Prostate gland (tissue), 2 donors: ENCODE results near the gene IL7R. TPM values are rescaled to one million over a fixed set of nuclear protein-coding genes. Genes with fewer than 3 reads are reported as not detected.

Source experiments
- DNase-seq: peaks from one replicate; pipeline ENCODE4 v3.0.0-alpha.2; 2019; ENCODE audit warnings: low spot score
- H3K27ac ChIP-seq, 2 donors: fragments of 200-600 bp; sonication (generic); 2 replicates each; pipeline ENCODE4 v1.5.1; 2017 to 2019
- H3K27me3 ChIP-seq: fragments of 200-600 bp; sonication (generic); replicated peaks from 2 replicates; pipeline ENCODE4 v1.5.1; 2019; ENCODE audit not compliant: insufficient read depth
- H3K36me3 ChIP-seq, 2 donors: fragments of 200-600 bp; sonication (generic); 1 replicate in 1 of 2; 2 replicates in 1 of 2; pipeline versions ENCODE4 v1.5.1 to v1.8.1; 2017 to 2019
- H3K4me1 ChIP-seq: fragments of 200-600 bp; sonication (generic); replicated peaks from 2 replicates; pipeline ENCODE4 v1.5.1; 2019
- H3K4me3 ChIP-seq, 2 donors: fragments of 200-600 bp; sonication (generic); 2 replicates each; pipeline ENCODE4 v1.5.1; 2017 to 2019
- H3K9me3 ChIP-seq: fragments of 200-600 bp; sonication (generic); 2 replicates; pipeline ENCODE4 v1.5.1; 2017
- CTCF ChIP-seq, 4 experiments: fragments of 200-600 bp in 2 of 4; fragments of 450-650 bp in 2 of 4; sonication (generic) in 2 of 4; IDR thresholded peaks; 1 replicate in 3 of 4; 2 replicates in 1 of 4; pipeline ENCODE4 v1.5.1; 2016 to 2019; ENCODE audit warnings: antibody characterized with exemption in 4 of 4, mild to moderate bottlenecking in 2 of 4, moderate library complexity in 2 of 4
- POLR2A ChIP-seq: fragments of 450-650 bp; IDR thresholded peaks from one replicate; pipeline ENCODE4 v1.6.1; 2016; ENCODE audit warnings: antibody characterized with exemption, mild to moderate bottlenecking
- POLR2AphosphoS5 ChIP-seq: sonication (generic); formaldehyde crosslinking; IDR thresholded peaks from one replicate; pipeline ENCODE4 v1.6.1; 2017; ENCODE audit warnings: antibody characterized with exemption
- WGBS: methylation state at CpG from one replicate; pipeline ENCODE4 v1.1.5; 2018; 5-methylcytosine and 5-hydroxymethylcytosine counted together
- intact Hi-C: fragments of 100-400 bp; cut with DNase I; formaldehyde crosslinking; loops from one replicate; pipeline ENCODE4 v1.14.2; 2022
- total RNA-seq, 2 donors: library from RNA; depleted of rRNA; stranded (reverse); fragments of >200 nt; gene quantifications; one replicate each; pipeline ENCODE4 v1.1.0, GENCODE V29; 2016

The IL7R gene
- total RNA-seq, 2 donors from 2014 or later = 7.8 to 13.5 TPM

GRCh38 chr5:35822511-35822910 lies 34.2 kb upstream of the IL7R start:
- TF ChIP-seq POLR2A (no peak), POLR2AphosphoS5 (no peak)
- WGBS = 89% methylated on average over 8 of the region's 8 CpGs
- no peak overlapping the region for H3K27ac ChIP-seq
- DNase-seq = no peak
- no peaks in the 10 kb centered on the region for H3K4me1 ChIP-seq
- no peak overlapping the region for H3K4me3 ChIP-seq
- H3K9me3 ChIP-seq = no peaks in the 10 kb centered on the region
- intact Hi-C loops = no loop called here
- no peaks in the 10 kb centered on the region for H3K36me3 ChIP-seq
- H3K27me3 ChIP-seq = no peaks in the 10 kb centered on the region

- intact Hi-C loops = no loop called here
- Histone ChIP-seq H3K27ac (no peak overlapping the region), H3K27me3 (no peaks in the 10 kb centered on the region), H3K9me3 (no peaks in the 10 kb centered on the region), H3K36me3 (no peaks in the 10 kb centered on the region), H3K4me3 (no peak overlapping the region), H3K4me1 (no peaks in the 10 kb centered on the region)
- TF ChIP-seq POLR2A (no peak), CTCF (IDR thresholded peaks at IDR 0.05) (no peak), POLR2AphosphoS5 (no peak)
- no peak for DNase-seq
- WGBS = 78% methylated on average over 7 of the region's 7 CpGs
Measured at GRCh38 chr5:35823347-35824098, 33.2 kb upstream of the IL7R start.

GRCh38 chr5:35826056-35826455 lies 30.6 kb upstream of the IL7R start:
- H3K4me3 ChIP-seq = no peak overlapping the region
- no peak for DNase-seq
- no peaks in the 10 kb centered on the region for H3K27me3 ChIP-seq
- no peak overlapping the region for H3K27ac ChIP-seq
- 95% methylated on average over 3 of the region's 3 CpGs for WGBS
- TF ChIP-seq CTCF (IDR thresholded peaks at IDR 0.05) = no peak
- no peak for TF ChIP-seq POLR2A
- TF ChIP-seq POLR2AphosphoS5 = no peak
- no peaks in the 10 kb centered on the region for H3K36me3 ChIP-seq
- no peaks in the 10 kb centered on the region for H3K9me3 ChIP-seq
- intact Hi-C loops = no loop called here
- no peaks in the 10 kb centered on the region for H3K4me1 ChIP-seq

GRCh38 chr5:35826554-35826953 lies 30.1 kb upstream of the IL7R start:
- no peak overlapping the region for H3K4me3 ChIP-seq
- no peaks in the 10 kb centered on the region for H3K9me3 ChIP-seq
- intact Hi-C loops = no loop called here
- 77% methylated on average over 2 of the region's 2 CpGs for WGBS
- no peaks in the 10 kb centered on the region for H3K4me1 ChIP-seq
- TF ChIP-seq POLR2A (no peak), CTCF (IDR thresholded peaks at IDR 0.05) (no peak), POLR2AphosphoS5 (no peak)
- no peaks in the 10 kb centered on the region for H3K36me3 ChIP-seq
- no peaks in the 10 kb centered on the region for H3K27me3 ChIP-seq
- no peak overlapping the region for H3K27ac ChIP-seq
- DNase-seq = no peak

- Histone ChIP-seq H3K4me3 (no peak overlapping the region), H3K27ac (no peak overlapping the region), H3K36me3 (no peaks in the 10 kb centered on the region), H3K4me1 (no peaks in the 10 kb centered on the region), H3K27me3 (no peaks in the 10 kb centered on the region), H3K9me3 (no peaks in the 10 kb centered on the region)
- 89% methylated on average over 4 of the region's 4 CpGs for WGBS
- TF ChIP-seq POLR2AphosphoS5 (no peak), POLR2A (no peak), CTCF (IDR thresholded peaks at IDR 0.05) (no peak)
- intact Hi-C loops = no loop called here
- DNase-seq = no peak
Measured at GRCh38 chr5:35828082-35828598, 28.6 kb upstream of the IL7R start.
